IMR-90 (cell line): ENCODE results near the gene PARP14. TPM values are rescaled to one million over a fixed set of nuclear protein-coding genes. Genes with fewer than 3 reads are reported as not detected.

Experiments
- ATAC-seq: fragments of 200-7000 bp; cut with Tn5 transposase; 2 replicates; pipeline ENCODE4 v1.9.1; 2020; ENCODE audit warnings: low read depth, mild to moderate bottlenecking, moderate library complexity
- BruUV-seq: library from RNA; stranded (reverse); fragments of 400-500 nt; replicated peaks from 2 replicates; lab custom pipeline; 2021; lab: Mats Ljungman, UMichigan
- CTCF ChIA-PET: fragments of 300-600 bp; formaldehyde crosslinking; extraction: SDS; loops from one replicate; lab custom pipeline; 2021; ENCODE audit warnings: antibody characterized with exemption; lab: Yijun Ruan, JAX
- POLR2A ChIA-PET: fragments of 300-600 bp; sonication (Branson Sonifier 250); formaldehyde crosslinking; loops from one replicate; lab custom pipeline; 2022; ENCODE audit warnings: antibody characterized with exemption; ENCODE audit not compliant: unreplicated experiment; lab: Charles Lee
- DNase-seq: peaks from one replicate; pipeline ENCODE4 v3.0.0; 2013
- H2AFZ ChIP-seq: replicated peaks from 2 replicates; pipeline ENCODE3; 2013; ENCODE audit warnings: low read length, mild to moderate bottlenecking; ENCODE audit not compliant: poor library complexity
- H2AK5ac ChIP-seq: 2 replicates; pipeline ENCODE4 v1.6.1; 2013; ENCODE audit warnings: low read depth, low read length, inconsistent platforms
- H2AK9ac ChIP-seq: replicated peaks from 2 replicates; pipeline ENCODE3; 2013; ENCODE audit warnings: mild to moderate bottlenecking, low read depth, low read length, moderate library complexity; ENCODE audit not compliant: poor library complexity
- H2BK120ac ChIP-seq: 2 replicates; pipeline ENCODE4 v1.6.1; 2013; ENCODE audit warnings: low read depth, low read length, inconsistent platforms
- H2BK15ac ChIP-seq: 3 replicates; pipeline ENCODE4 v1.6.1; 2013; ENCODE audit warnings: low read depth, low read length, inconsistent platforms
- H2BK20ac ChIP-seq: 2 replicates; pipeline ENCODE4 v1.6.1; 2013; ENCODE audit warnings: low read depth, mild to moderate bottlenecking, inconsistent platforms, low read length, moderate library complexity
- H2BK5ac ChIP-seq: 2 replicates; pipeline ENCODE4 v1.6.1; 2013; ENCODE audit warnings: mild to moderate bottlenecking, low read depth, low read length, inconsistent platforms; ENCODE audit not compliant: poor library complexity, severe bottlenecking
- H3K14ac ChIP-seq: replicated peaks from 2 replicates; pipeline ENCODE4 v1.6.1; 2013; ENCODE audit warnings: low read depth, low read length, inconsistent platforms
- H3K18ac ChIP-seq: 2 replicates; pipeline ENCODE4 v1.6.1; 2013; ENCODE audit warnings: low read depth, low read length, control low read depth
- H3K23ac ChIP-seq: 2 replicates; pipeline ENCODE4 v1.6.1; 2013; ENCODE audit warnings: low read depth, low read length, inconsistent platforms
- H3K27ac ChIP-seq: 2 replicates; pipeline ENCODE4 v1.5.1; 2013; ENCODE audit warnings: mild to moderate bottlenecking, control low read depth, low read length; ENCODE audit not compliant: insufficient read depth
- H3K27me3 ChIP-seq: 2 replicates; pipeline ENCODE4 v1.6.1; 2013; ENCODE audit warnings: low read length; ENCODE audit not compliant: control insufficient read depth, insufficient read depth
- H3K36me3 ChIP-seq: 2 replicates; pipeline ENCODE4 v1.6.1; 2013; ENCODE audit warnings: low read length, mixed read lengths; ENCODE audit not compliant: control insufficient read depth, insufficient read depth
- H3K4ac ChIP-seq: 2 replicates; pipeline ENCODE4 v1.6.1; 2013; ENCODE audit warnings: low read depth, low read length, inconsistent platforms
- H3K4me1 ChIP-seq: 2 replicates; pipeline ENCODE4 v1.6.1; 2013; ENCODE audit warnings: low read length, mixed read lengths; ENCODE audit not compliant: control insufficient read depth, insufficient read depth
- H3K4me2 ChIP-seq: 2 replicates; pipeline ENCODE4 v1.6.1; 2013; ENCODE audit warnings: low read depth, mild to moderate bottlenecking, control low read depth, low read length, moderate library complexity
- H3K4me3 ChIP-seq: 2 replicates; pipeline ENCODE4 v1.5.1; 2013; ENCODE audit warnings: low read depth, mild to moderate bottlenecking, control low read depth, low read length, moderate library complexity; ENCODE audit not compliant: insufficient read depth
- H3K56ac ChIP-seq: 2 replicates; pipeline ENCODE4 v1.6.1; 2013; ENCODE audit warnings: low read length, inconsistent platforms; ENCODE audit not compliant: insufficient read depth; ENCODE audit errors: extremely low read depth
- H3K79me1 ChIP-seq, 2 experiments: 2 replicates each; pipeline ENCODE4 v1.6.1; 2013; ENCODE audit warnings: low read length in 2 of 2, inconsistent platforms in 1 of 2, low read depth in 1 of 2
- H3K9ac ChIP-seq: 2 replicates; pipeline ENCODE4 v1.6.1; 2013; ENCODE audit warnings: low read depth, low read length, control low read depth
- H3K9me1 ChIP-seq: 2 replicates; pipeline ENCODE4 v1.6.1; 2013; ENCODE audit warnings: low read length, inconsistent platforms; ENCODE audit not compliant: insufficient read depth
- H3K9me3 ChIP-seq: 2 replicates; pipeline ENCODE4 v1.6.1; 2013; ENCODE audit warnings: low read length; ENCODE audit not compliant: control insufficient read depth, insufficient read depth
- H4K20me1 ChIP-seq: 2 replicates; pipeline ENCODE4 v1.6.1; 2013; ENCODE audit warnings: low read length, inconsistent platforms; ENCODE audit not compliant: insufficient read depth
- H4K5ac ChIP-seq: 2 replicates; pipeline ENCODE4 v1.6.1; 2013; ENCODE audit warnings: mild to moderate bottlenecking, low read depth, low read length, control low read depth
- H4K8ac ChIP-seq, 2 experiments: 2 replicates each; pipeline ENCODE4 v1.6.1; 2013; ENCODE audit warnings: low read depth in 2 of 2, low read length in 2 of 2, control low read depth in 1 of 2, inconsistent platforms in 1 of 2
- H4K91ac ChIP-seq: 2 replicates; pipeline ENCODE4 v1.6.1; 2013; ENCODE audit warnings: low read depth, low read length, inconsistent platforms; ENCODE audit not compliant: insufficient read depth
- CEBPB ChIP-seq: IDR thresholded peaks from 2 replicates; pipeline ENCODE4 v1.6.1; 2012; ENCODE audit warnings: low read depth, low read length, improper control_type of control experiment
- ELK1 ChIP-seq: fragments of 150-350 bp; IDR thresholded peaks from 2 replicates; pipeline ENCODE4 v1.6.1; 2016; ENCODE audit warnings: low read depth, mild to moderate bottlenecking, low read length, moderate library complexity, borderline replicate concordance
- POLR2A ChIP-seq: IDR thresholded peaks from 2 replicates; pipeline ENCODE4 v1.6.1; 2012; ENCODE audit warnings: mild to moderate bottlenecking, low read depth, low read length
- RAD21 ChIP-seq: IDR thresholded peaks from 2 replicates; pipeline ENCODE4 v1.6.1; 2012; ENCODE audit warnings: low read length, improper control_type of control experiment
- WGBS, 2 experiments: methylation state at CpG; one replicate each; pipeline versions ENCODE4 v1.1.5 to v1.1.7; 2013; ENCODE audit warnings: missing lambda C conversion rate in 2 of 2; ENCODE audit not compliant: insufficient read length in 1 of 2; ENCODE audit errors: extremely low coverage in 2 of 2; 5-methylcytosine and 5-hydroxymethylcytosine counted together
- dilution Hi-C: fragments of 300-500 bp; cut with HindIII; formaldehyde crosslinking; loops from one replicate; pipeline ENCODE4 v1.14.3; 2018; ENCODE audit warnings: low sequenced_read_pairs; ENCODE audit not compliant: unreplicated experiment
- in situ Hi-C: fragments of 300-500 bp; cut with MboI; formaldehyde crosslinking; loops from 3 replicates; pipeline ENCODE4 v1.14.3; 2019; ENCODE audit warnings: low sequenced_read_pairs, inconsistent platforms, mixed read lengths
- intact Hi-C: fragments of 100-400 bp; cut with micrococcal nuclease; formaldehyde crosslinking; loops from 2 replicates; pipeline ENCODE4 v1.10.0; 2022
- polyA plus RNA-seq, 3 experiments: library from polyadenylated mRNA; depleted of rRNA; stranded (reverse); fragments of >200 nt; gene quantifications; 2 replicates each; pipeline ENCODE4 v1.2.3, GENCODE V29; 2012; ENCODE audit warnings: low replicate concordance in 1 of 3
- total RNA-seq: library from RNA; depleted of rRNA; stranded (reverse); fragments of >200 nt; gene quantifications from 2 replicates; pipeline ENCODE4 v1.2.3, GENCODE V29; 2012

Gene PARP14
- total and polyA plus RNA-seq, 2 of the 4 experiments (the other 2 are of a cell fraction), result 9.3 to 23.1 TPM

GRCh38 chr3:122635789-122636188 lies 44.9 kb upstream of the PARP14 start:
- no peaks in the 10 kb centered on the region for H3K36me3 ChIP-seq
- H3K4me3 ChIP-seq, result no peak overlapping the region
- H3K9ac ChIP-seq, result no peak overlapping the region
- H2BK120ac ChIP-seq, result no peak overlapping the region
- H3K4me2 ChIP-seq, result no peak overlapping the region
- ChIA-PET CTCF (interaction anchor here (0.5 to 2.0 kb wide), 3 partner anchors 11 to 726 kb away, joined by 3 to 4 read pairs (median 3); no protein-coding TSS in a partner anchor), POLR2A (no interaction called here)
- H3K4ac ChIP-seq, result no peak overlapping the region
- BruUV-seq, result no TSS peak
- DNase-seq (peak; percentile 41), ATAC-seq (peak; percentile 21; the same call in 1 of the 2 replicates)
- peaks cover 39% of the 10 kb centered on the region for H3K27me3 ChIP-seq
- no peak overlapping the region for H3K27ac ChIP-seq
- H3K14ac ChIP-seq, result no peak overlapping the region
- no peak overlapping the region for H4K5ac ChIP-seq
- no peak overlapping the region for H2BK5ac ChIP-seq
- intact Hi-C loops, result no loop called here
- H3K56ac ChIP-seq, result no peak overlapping the region
- no peaks in the 10 kb centered on the region for H4K20me1 ChIP-seq
- H4K91ac ChIP-seq, result no peak overlapping the region
- no peak for TF ChIP-seq POLR2A
- no peak for TF ChIP-seq RAD21
- no peak for TF ChIP-seq ELK1
- TF ChIP-seq CEBPB, result no peak
- in situ Hi-C loops, result no loop called here
- no peak overlapping the region for H2BK15ac ChIP-seq
- no peaks in the 10 kb centered on the region for H3K9me1 ChIP-seq
- no peak overlapping the region for H3K18ac ChIP-seq
- H3K23ac ChIP-seq, result no peak overlapping the region
- H2AK9ac ChIP-seq, result no peak overlapping the region
- no peak overlapping the region for H2BK20ac ChIP-seq
- H2AFZ ChIP-seq, result no peak overlapping the region
- no peaks in the 10 kb centered on the region for H3K9me3 ChIP-seq
- H4K8ac ChIP-seq, result no peak overlapping the region
- 67% methylated on average over 1 of the region's 5 CpGs; no CpG with 5 or more reads in 1 of the 2 experiments for WGBS, 2 experiments
- H3K4me1 ChIP-seq, result no peaks in the 10 kb centered on the region; the same call in 1 of the 2 replicates
- H2AK5ac ChIP-seq, result no peak overlapping the region
- H3K79me1 ChIP-seq, result no peaks in the 10 kb centered on the region
- dilution Hi-C loops, result no loop called here
